ENCODE data around the gene SNCA.

Gene SNCA

GRCh38 chr4:89703829-89704590 is 133.0 kb downstream of the SNCA start:
- DNase-seq = no peak

GRCh38 chr4:89700766-89701423 is 136.1 kb downstream of the SNCA start:
- DNase-seq = no peak

- DNase-seq = no peak
Observed at GRCh38 chr4:89685690-89686089, 151.3 kb downstream of the SNCA start.

DNA sequence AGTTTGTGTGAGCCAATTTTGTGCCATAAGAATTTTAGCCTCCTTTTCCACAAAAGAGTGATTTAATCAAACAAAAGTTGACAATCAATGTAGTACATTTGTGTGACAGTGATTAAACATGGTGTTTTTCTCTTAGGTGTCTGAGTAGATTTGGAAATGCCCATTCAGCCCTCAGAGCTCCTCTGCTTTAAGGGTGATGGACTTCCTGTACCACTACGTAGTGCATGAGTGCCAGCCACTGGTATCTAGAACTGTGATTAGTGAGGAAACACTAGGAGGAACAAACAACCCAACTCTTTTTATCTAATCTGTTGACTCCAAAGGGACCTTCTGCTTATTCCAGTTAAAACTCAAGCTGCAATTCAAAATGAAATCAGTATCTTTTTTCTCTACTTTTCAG is 151.7 kb downstream of the SNCA start:
- DNase-seq = no peak

- no peak for DNase-seq
Observed at GRCh38 chr4:89684536-89684935, 152.4 kb downstream of the SNCA start.

DNA sequence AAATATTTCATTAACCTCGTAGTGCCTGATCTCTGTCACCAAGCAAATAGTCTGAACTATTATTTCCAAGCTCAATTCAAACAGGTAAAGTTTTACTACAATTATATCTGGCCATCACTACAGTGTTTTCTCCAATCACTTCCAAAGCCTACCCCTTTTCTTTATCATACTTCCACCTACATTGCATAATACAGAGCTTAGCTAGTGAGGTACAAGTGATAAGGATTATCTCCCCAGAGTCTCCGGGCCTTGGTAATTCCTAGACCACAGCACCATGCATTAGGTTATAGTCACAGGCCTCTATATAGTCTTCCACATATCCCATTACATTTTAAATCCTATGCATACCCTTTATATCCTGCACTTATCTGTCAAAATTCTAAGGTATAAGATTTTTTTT is 154.2 kb downstream of the SNCA start:
- DNase-seq = no peak

DNA sequence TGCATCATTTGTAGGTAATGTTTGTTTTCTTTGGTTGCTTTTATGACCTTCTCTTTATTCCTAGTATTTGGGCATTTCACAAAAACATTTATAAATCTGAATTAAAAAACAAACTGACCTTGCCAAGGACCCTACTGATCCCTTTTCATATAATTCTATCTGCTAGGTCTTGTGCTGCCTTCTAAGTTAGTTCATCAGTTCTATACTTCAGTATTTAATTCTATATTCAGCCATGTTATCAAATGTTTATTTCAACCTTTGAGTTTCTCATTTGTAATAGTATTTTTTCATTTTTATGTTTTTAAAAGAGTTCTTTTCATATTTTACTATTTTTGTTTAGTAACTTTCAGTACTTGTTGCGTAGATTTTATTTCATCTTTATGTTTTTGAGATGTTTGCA is 155.3 kb downstream of the SNCA start:
- DNase-seq = no peak

- DNase-seq = no peak
Observed at GRCh38 chr4:89681219-89681618, 155.7 kb downstream of the SNCA start.

GRCh38 chr4:89674876-89675459 is 162.0 kb downstream of the SNCA start:
- no peak for DNase-seq

All from KG1 (cell line).